NCI-H226 (cell line): ENCODE measurements around the gene ABHD2.
"Not testable (repeated sequence)": the region's sequence is repeated elsewhere in the genome, so short reads cannot be mapped to it uniquely, and the experiment has no call there.

Experiments
- DNase-seq: peaks from one replicate; pipeline ENCODE4 v3.0.0-alpha.2; 2015

The ABHD2 gene

GRCh38 chr15:89101302-89102193 is 13.3 kb downstream of the ABHD2 start:
- peak; percentile 100 for DNase-seq

- DNase-seq: no peak
These were observed 15.4 kb downstream of the ABHD2 start for GRCh38 chr15:89103481-89104171.

GRCh38 chr15:89104172-89104564 is 15.9 kb downstream of the ABHD2 start:
- DNase-seq: peak; percentile 74

- DNase-seq: peak; percentile 99
These were observed 16.9 kb downstream of the ABHD2 start for GRCh38 chr15:89105147-89105546.

GRCh38 chr15:89106200-89106599 is 17.9 kb downstream of the ABHD2 start:
- no peak for DNase-seq

GRCh38 chr15:89107984-89108383 is 19.7 kb downstream of the ABHD2 start:
- no peak for DNase-seq

GRCh38 chr15:89108835-89109234 is 20.6 kb downstream of the ABHD2 start:
- no peak for DNase-seq

GRCh38 chr15:89109238-89109637 is 21.0 kb downstream of the ABHD2 start:
- no peak for DNase-seq

- DNase-seq: no peak
These were observed 21.8 kb downstream of the ABHD2 start for GRCh38 chr15:89110060-89110459.

- DNase-seq: no peak
These were observed 23.1 kb downstream of the ABHD2 start for GRCh38 chr15:89111352-89111751.

- no peak for DNase-seq
These were observed 23.7 kb downstream of the ABHD2 start for GRCh38 chr15:89111961-89112340.

- no peak for DNase-seq
These were observed 24.2 kb downstream of the ABHD2 start for GRCh38 chr15:89112341-89112971.

- no peak for DNase-seq
These were observed 25.2 kb downstream of the ABHD2 start for GRCh38 chr15:89113296-89114024.

GRCh38 chr15:89114990-89115389 is 26.7 kb downstream of the ABHD2 start:
- no peak for DNase-seq

GRCh38 chr15:89115547-89115946 is 27.3 kb downstream of the ABHD2 start:
- no peak for DNase-seq

GRCh38 chr15:89116404-89116803 is 28.1 kb downstream of the ABHD2 start:
- DNase-seq: no peak

GRCh38 chr15:89117790-89118189 is 29.5 kb downstream of the ABHD2 start:
- DNase-seq: no peak

- no peak for DNase-seq
These were observed 30.3 kb downstream of the ABHD2 start for GRCh38 chr15:89118481-89118989.

- DNase-seq: no peak
These were observed 31.5 kb downstream of the ABHD2 start for GRCh38 chr15:89119489-89120478.

- not testable (repeated sequence) for DNase-seq
These were observed 32.3 kb downstream of the ABHD2 start for GRCh38 chr15:89120479-89121000.

GRCh38 chr15:89121414-89121813 is 33.2 kb downstream of the ABHD2 start:
- DNase-seq: no peak
